HG03342 (cell line): Measurements from ENCODE around the gene NDFIP1.
"Not testable (repeated sequence)": the region's sequence is repeated elsewhere in the genome, so short reads cannot be mapped to it uniquely, and the experiment has no call there.

Experiments
- ATAC-seq: cut with Tn5 transposase; IDR thresholded peaks from one replicate; pipeline ENCODE4 v1.9.1; 2021; ENCODE audit warnings: mild to moderate bottlenecking, moderate library complexity; ENCODE audit not compliant: unreplicated experiment

Gene NDFIP1, protein sequence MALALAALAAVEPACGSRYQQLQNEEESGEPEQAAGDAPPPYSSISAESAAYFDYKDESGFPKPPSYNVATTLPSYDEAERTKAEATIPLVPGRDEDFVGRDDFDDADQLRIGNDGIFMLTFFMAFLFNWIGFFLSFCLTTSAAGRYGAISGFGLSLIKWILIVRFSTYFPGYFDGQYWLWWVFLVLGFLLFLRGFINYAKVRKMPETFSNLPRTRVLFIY

DNA sequence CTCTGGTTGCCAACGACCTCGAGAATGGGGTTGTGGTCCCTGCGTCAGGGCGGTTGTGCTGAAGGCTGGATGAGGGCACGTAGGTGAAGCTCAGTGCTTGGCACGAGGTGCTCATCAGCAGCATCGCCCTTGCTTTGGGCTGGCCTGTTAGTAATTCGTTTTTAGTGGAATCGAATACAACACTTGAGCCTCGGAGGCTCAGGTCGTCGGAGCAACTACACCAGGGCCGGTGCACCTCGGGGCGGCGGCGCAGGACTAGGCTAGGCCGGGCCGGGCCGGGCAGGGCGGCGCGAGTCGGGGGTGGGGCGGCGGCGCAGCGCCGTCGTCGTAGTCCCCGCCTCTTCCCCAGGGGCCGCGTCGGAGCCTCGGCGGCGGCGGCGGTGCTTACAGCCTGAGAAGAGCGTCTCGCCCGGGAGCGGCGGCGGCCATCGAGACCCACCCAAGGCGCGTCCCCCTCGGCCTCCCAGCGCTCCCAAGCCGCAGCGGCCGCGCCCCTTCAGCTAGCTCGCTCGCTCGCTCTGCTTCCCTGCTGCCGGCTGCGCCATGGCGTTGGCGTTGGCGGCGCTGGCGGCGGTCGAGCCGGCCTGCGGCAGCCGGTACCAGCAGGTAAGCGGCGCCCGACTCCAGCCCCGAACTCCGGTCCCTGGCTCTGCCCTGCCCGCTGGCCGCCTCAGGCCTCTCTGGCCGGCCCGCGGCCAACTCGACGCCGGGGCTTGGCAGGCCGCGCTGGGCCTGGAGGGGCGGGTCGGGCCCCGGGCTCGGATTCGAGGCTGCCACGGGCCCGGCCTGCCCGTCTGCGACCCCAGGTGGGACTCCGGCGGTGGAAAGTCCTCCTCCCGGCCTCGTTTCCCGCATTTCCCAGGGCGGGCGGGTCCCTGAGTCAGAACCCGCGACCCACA, at the start of gene NDFIP1:
Gene NDFIP1, plus strand, starts transcription at position 348 of the 899 bp plus-strand sequence. Its CDS starts 196 bp downstream, at position 544.
- ATAC-seq = peak; percentile 92

DNA sequence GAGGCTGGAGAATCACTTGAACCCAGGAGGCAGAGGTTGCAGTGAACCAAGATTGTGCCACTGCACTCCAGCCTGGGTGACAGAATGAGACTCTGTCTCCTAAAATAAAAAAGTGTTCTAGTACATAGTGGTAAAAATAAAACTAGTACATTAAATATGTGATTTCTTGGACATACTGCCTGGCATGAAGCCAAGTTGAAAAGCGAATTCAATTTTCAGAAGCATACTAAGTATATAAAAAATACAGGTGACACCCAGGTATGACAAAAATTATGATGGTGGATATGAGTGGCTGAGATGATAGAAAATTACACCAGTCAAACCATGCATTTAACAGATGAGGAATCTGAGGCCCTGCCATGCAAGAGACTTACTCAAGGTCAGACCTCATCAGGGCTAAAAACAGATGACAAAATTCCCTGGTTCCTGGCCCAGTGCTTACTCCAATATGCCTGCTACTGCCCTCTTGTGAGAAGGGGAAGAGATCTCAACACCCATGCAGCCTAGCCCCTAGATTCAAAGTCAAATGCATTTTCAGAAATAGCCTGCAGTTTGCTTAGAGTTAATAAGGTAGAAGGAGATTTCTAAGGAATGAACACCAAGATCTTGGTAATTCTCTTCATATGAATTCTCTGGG, 49.2 kb upstream of the NDFIP1 start:
- no peak for ATAC-seq

DNA sequence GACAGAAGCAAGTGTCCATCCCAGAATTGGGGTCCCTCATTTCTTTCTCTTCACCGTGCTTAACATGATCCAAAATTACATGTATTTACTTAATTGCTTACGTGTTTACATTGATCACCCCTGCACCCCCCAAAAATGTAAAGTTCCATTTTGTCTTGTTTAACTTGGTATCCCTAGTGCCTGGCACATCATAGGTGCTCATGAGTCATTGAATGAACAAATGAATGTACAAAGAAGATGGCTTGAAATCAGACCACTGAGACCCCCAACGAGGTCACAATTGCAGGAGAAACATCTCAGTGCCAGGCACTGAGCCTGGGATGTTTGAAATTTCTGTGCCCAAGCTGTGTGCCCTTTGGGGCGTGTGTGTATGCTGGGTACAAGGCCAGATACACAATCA, 45.2 kb upstream of the NDFIP1 start:
- no peak for ATAC-seq

DNA sequence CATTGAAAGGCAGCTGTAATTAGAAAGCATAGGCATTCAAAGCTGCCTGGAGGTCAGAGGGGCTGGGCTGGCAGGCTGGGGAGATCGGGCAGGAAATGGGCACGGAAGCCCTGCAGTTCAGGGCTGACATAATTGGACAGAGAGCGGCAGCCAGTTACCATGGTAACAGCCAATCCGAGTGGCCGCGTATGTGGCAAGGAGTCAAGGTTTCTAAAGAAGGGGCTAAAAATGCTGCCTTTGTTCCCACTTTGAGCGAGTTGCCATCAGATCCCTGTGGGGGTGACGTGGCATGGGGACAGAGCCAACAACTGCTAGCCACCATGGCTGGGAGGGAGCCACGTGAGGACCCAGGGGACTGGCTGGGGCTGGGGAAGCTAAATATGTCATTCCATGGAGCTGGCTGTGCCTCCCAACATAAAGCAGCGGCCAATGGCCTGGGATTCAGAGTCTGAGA, 44.7 kb upstream of the NDFIP1 start:
- ATAC-seq = no peak

DNA sequence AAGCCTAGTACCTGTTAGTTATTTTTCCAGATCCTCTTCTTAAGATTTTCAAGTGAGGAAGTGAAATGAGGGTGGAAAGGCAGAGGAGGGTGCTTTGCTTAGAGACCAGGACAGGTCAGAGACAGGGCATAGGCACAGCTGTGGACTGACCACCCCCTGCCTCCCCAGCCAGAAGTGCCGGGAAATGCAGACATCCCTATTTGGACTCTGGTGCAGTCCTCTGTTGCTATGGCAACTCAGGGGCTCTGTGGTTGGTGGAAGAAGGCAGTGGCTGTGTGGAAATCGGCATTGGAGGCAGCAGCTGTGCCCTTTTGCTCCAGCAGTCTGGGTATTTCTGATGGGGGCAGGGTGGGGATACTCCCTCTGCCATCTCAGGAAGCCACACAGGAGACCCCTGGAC, 43.3 kb upstream of the NDFIP1 start:
- ATAC-seq = no peak

DNA sequence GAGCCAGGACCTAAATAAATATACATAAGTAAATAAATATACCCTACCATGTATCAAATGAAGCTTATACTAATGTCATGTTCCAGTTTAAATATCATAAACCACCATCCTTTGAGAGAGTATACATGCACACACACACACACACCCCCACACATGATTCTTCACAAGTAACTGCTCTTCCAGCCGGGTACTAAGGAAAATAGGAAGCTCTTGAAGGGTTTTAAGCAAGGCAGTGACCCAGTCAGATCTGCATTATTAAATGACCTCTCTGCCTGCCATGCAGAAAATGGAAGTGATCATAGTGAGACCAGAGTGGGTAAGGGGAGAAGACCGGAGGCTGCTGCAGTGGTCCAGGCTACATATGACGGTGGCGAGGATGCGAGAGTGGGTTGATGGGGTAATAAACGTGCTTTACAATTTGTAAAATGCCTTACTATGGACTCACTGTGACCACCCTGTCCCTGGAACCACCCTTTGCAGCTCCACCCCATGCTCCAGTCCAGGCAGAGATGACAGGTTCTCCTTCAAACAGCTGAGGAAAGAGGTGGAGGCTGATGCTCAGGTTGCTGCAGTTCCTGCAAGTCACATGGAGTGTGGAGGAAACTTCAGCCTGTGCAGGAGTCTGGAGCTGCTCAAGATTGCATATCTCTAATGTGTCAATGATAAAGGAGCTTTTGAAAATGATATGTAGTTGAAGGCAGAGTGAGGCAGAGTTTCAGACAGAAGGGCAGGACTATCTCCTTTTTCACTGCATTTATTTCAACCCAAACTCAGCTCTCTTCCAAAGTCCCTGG, 38.8 kb upstream of the NDFIP1 start:
- ATAC-seq = no peak

DNA sequence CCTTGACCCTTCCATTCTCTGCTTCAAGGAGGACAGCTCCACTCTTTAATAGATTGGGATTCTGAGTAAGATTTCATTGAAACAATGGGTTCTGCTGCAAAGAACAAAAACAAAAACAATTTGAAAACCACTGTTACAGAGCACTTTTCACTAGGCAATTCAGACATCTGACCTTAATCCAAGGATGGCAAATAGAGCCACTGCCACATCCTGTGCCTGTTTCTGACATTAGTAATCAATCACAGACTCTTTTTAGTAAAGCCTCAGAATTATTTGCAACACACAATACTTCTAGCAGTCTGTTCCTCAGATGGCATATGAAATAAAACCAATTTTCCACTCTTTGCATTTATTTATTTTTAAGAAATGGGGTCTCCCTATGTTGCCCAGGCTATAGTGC, 37.8 kb upstream of the NDFIP1 start:
- ATAC-seq = no peak

DNA sequence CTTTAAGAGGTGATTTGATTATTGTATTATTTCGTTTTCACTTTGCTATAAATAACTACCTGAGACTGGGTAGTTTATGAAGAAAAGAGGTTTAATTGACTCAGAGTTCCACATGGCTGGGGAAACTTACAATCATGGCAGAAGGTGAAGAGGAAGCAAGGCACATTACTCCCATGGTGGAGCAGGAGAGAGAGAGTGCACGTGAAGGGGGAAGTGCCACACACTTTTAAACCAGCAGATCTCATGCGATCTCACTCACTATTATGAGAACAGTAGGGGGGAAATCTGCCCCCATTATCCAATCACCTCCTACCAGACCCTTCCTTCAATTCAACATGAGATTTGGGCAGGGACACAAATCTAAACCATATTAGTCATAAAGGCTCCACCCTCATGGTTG, 36.1 kb upstream of the NDFIP1 start:
- no peak for ATAC-seq

DNA sequence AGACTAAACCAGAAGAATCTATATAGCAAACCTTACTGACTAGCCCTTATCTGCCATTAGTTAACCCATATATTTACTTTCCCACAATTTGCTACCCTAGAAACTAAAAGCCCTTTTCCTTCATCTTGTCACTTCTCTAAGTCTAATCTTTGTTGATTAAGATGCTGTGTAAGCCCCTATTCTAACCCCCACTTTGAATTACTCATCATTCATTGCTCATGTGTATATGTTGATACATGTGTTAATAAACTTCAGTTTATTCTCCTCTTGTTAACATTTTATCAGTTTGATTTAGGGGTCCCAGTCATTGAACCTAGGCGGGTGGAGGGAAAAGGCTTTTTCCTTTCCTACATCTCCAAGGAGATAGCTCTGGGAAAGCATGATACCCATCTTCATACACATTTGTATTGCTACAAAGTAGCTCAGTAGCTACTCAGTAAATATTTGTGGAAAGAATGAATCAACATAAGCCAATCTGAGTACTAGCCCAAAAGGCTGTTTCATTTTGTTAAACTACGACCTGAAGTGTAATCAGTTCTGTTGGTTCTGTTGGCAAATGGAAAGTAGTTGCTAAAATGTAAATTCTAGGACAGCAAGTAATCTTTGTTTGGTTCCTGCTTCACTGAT, 35.1 kb upstream of the NDFIP1 start:
- no peak for ATAC-seq

DNA sequence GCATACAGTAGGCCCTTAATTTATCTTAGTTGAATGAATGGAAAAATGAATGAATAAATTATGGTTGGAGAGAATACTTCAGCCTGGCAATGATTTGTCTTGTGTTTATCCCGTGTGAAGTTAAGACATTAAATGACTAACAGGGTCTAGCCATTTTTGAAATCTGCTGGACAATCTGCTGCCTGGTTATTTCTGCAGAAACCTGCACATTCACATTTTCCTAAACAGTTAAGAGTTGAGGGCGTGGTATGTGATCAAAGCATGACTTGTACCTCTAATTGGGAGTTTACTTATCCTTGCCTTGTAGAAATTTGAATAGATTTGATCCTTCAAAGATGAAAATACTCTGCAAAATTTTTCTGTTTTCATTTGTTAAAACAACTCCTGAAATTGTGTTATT, 34.6 kb upstream of the NDFIP1 start:
- no peak for ATAC-seq

DNA sequence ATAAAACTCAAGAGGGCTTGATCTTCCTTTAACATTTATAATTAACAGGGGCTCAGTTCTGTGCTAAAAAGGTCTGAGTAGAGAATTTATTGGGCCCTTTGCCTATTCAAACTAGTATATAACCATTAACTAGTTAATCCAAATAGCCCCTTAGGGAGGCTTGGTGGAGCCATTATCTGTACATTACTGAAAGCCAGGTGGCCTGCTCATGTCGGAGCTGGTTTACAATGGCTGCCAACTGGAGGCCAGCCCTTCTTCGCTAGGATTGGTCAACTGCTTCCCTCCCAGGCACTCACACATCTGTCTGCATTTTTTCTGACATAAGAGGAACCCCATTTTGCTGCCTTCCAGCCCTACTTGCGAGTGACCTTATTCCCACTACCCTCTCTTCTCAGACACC, 30.4 kb upstream of the NDFIP1 start:
- ATAC-seq = no peak

DNA sequence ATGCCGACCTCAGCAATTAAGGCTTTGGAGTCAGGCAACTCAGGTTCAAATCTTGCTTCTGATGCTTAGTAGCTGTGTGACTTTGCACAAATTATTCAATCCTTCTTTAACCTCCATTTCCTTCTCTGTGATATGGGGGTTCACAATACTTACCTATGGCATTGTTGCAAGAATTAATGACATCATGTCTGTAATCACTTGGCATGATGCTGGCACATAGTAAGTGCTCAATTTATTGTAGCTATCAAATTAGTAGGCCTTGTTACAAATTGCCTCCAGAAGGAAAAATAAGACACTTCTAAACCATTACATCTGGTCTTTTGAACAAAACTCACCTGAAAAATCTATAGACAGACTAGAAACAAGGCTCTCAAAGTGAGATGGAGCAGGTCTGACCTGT, 29.9 kb upstream of the NDFIP1 start:
- ATAC-seq = no peak

DNA sequence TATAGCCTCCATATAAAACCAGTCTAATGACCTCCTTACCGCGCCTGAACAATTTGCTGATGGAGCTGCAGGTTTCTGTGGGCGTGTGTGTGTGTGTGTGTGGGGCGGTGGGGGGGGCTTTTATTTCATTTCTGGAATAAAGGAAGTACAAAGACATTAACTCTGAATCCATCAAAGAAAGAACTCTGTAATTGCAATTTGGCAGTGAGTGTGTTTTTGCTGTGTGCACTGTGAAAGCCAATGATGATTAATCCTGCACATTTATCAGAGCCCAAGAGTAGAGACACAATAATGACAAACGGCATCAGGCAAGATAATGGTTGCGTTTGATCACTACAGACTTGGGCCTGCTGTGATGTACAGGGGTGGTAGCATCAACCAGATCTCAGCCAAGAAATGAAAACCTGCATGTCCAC, 29.3 kb upstream of the NDFIP1 start:
- ATAC-seq = no peak

DNA sequence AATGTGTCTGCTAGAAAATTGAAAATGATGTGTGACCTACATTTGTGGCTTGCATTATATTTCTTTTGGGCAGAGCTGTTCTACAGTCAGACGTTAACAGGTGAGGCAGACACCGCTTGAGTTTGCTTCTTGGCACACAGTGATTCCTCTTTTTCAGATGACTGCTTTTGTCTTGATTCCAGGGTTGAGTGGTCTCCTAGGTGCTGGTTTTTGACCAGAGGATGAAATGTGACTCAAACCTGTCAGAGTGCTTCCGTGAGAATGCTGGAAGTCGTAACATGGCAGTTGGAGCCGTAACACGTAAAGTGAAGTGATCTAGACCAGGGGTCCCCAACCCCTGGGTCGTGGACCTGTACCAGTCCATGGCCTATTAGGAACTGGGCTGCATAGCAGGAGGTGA, 28.3 kb upstream of the NDFIP1 start:
- no peak for ATAC-seq

DNA sequence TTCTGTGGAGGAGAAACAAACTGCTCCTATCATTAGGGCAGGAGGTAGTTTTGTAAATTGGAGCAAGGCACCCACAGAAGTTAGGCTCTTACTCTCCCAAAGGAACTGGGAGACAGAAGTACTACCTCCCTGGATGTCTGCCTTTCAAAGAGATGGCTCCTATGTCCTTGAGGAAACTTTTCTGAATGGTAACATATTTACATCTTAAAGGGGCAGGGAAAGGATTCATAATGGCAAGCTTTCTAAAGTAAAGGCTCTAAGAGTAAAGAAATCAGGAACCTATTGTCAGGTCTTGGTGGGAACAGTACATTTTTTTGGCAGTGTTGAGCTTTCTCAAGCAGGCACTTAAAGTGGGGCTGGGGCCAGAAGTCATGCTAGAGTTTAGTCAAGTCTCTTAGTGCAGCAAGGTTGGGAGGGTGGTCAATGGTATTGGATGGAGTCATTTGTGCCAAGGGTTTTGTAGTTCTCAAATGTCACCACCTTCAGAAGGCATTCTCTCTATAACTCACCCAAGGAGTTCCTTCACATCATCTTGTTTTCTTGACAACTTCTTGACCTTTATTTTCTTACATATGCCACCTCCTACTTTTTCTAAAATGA, 26.3 kb upstream of the NDFIP1 start:
- ATAC-seq = no peak

DNA sequence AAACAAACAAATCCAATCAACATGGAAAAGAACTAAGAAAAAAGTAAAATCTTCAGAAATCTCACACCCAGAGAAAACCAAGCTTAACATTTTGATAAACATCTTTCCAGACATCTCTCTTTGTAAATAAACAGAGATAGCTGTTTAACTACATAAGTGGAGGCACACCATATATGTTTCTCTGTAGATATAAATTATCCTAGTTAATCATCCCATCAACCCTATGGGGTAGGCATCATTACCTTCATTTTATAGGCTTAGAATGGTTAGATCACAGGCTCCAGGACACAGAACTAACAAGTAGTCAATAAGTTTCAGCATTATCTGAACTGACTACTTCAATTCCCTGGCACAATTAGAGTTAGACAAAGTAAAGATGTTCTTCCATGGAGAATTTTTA, 22.4 kb upstream of the NDFIP1 start:
- ATAC-seq = no peak

DNA sequence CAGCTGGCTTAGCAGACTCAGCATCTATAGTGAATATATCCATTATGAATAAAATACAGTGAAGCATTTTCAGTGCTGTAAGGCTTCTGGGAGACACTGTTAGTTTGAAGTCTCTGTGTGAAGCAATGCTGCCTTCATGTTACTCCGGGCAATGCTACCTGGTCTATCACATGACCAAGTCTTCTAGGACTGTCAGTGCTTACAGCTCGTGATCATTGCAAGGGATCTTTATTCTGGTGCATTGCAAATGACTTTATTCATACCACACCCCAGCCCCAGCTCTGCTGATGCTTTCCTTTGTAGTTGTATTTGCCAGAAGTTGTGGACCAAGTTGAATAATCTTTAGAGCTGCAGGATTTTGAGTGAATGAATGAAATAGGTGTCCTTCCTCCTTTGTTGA, 21.9 kb upstream of the NDFIP1 start:
- ATAC-seq = no peak

DNA sequence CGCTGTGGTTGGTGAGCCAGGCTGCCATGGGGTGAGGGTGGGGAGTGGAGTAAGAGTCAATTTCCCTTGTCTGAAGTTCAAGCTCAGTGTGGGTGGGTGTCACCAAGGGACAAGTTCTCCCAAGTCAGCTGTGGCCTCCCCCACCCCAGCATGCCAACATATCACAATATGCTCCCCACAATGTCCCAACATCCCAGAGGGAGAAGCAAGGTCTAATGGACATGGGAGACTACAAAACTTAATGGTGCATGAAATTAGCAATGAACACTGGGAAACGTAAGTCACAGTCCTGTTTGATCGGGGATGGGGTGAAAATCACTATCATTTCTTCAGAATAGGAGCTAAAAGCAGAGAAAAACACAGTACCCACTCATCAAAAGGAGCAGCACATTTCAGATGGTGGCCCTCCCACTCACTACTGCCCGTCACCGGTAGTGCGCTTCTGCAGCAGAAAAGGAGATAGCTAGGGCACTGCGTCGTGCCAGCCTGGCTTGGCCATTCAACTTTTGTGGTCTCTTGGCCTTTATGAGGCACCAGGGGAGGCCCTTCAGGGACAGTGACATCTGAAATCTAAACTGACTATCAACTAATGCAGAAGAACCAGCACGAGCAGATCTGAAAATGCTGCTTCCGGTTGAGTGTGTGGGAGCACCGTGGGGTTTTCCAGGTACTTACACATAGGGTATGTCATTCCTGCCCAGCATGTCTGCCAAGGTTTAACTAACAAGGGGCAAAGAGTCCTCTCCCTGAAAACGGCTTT, 20.5 kb upstream of the NDFIP1 start:
- ATAC-seq = no peak

DNA sequence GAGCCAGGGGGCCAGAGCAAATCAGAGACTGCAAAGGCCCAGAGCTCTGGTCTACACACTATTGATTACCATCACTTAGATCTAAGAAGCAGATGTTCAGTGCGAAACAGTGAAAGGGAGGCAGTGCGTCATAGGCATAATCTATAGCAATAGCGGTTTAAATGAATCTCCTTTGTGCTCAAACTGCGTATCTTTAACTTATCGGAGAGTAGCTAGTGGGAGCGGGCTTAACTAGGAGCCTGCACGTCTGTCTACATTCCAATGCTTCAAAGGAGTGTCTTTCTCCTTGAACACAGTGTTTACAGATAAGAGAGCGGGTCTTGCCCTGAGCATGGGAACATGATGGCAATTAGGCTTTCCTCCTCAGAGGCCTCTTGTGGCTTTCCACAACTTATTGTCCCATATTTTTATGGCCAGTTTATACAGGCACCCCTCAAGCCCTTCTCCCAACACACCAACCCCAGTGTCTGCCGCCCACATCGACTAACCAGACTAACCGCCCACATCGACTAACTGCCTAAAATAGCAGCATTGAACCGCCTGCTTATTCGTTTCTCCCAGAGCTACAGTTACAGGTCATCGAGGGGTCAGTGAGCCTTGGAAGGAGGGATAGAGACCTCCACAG, 19.6 kb upstream of the NDFIP1 start:
- ATAC-seq = not testable (repeated sequence)
